Trophoblast cell (in vitro differentiated cells and primary cell): Measurements from ENCODE around the gene KCNH3.

ENCODE experiments used
- DNase-seq, 2 donors: peaks; one replicate each; pipeline ENCODE4 v3.0.0-alpha.2; 2016
- H2AFZ ChIP-seq: 2 replicates; pipeline ENCODE4 v1.6.1; 2013; ENCODE audit warnings: low read length, moderate library complexity, mild to moderate bottlenecking; ENCODE audit not compliant: insufficient read depth, poor library complexity
- H2AK5ac ChIP-seq: 2 replicates; pipeline ENCODE4 v1.6.1; 2013; ENCODE audit warnings: mild to moderate bottlenecking, low read length
- H2BK120ac ChIP-seq: 2 replicates; pipeline ENCODE4 v1.6.1; 2013; ENCODE audit warnings: low read length, mild to moderate bottlenecking, moderate library complexity; ENCODE audit not compliant: insufficient read depth, poor library complexity
- H2BK12ac ChIP-seq: 2 replicates; pipeline ENCODE4 v1.6.1; 2013; ENCODE audit warnings: mild to moderate bottlenecking, low read length, moderate library complexity
- H2BK5ac ChIP-seq: 2 replicates; pipeline ENCODE4 v1.6.1; 2013; ENCODE audit warnings: low read length, low read depth, moderate library complexity, mild to moderate bottlenecking; ENCODE audit not compliant: poor library complexity
- H3K14ac ChIP-seq: 2 replicates; pipeline ENCODE4 v1.6.1; 2013; ENCODE audit warnings: mild to moderate bottlenecking, low read length
- H3K18ac ChIP-seq: 2 replicates; pipeline ENCODE4 v1.6.1; 2013; ENCODE audit warnings: mild to moderate bottlenecking, low read length
- H3K23ac ChIP-seq: 2 replicates; pipeline ENCODE4 v1.6.1; 2013; ENCODE audit warnings: low read length
- H3K27ac ChIP-seq: 2 replicates; pipeline ENCODE4 v1.5.1; 2013; ENCODE audit warnings: low read depth, mild to moderate bottlenecking, inconsistent platforms, low read length, moderate library complexity
- H3K27me3 ChIP-seq: 2 replicates; pipeline ENCODE4 v1.6.1; 2013; ENCODE audit warnings: inconsistent platforms, mild to moderate bottlenecking, low read length, moderate library complexity; ENCODE audit not compliant: insufficient read depth
- H3K36me3 ChIP-seq, 2 experiments: 1 replicate in 1 of 2; 2 replicates in 1 of 2; pipeline ENCODE4 v1.6.1; 2013; ENCODE audit warnings: low read length in 2 of 2, mild to moderate bottlenecking in 2 of 2, moderate library complexity in 1 of 2; ENCODE audit not compliant: insufficient read depth in 2 of 2, control insufficient read depth in 1 of 2
- H3K4ac ChIP-seq: 2 replicates; pipeline ENCODE4 v1.6.1; 2013; ENCODE audit warnings: low read depth, mild to moderate bottlenecking, low read length, moderate library complexity
- H3K4me1 ChIP-seq, 2 experiments: 1 replicate in 1 of 2; 2 replicates in 1 of 2; pipeline ENCODE4 v1.6.1; 2013; ENCODE audit warnings: low read length in 2 of 2, mild to moderate bottlenecking in 2 of 2, moderate library complexity in 1 of 2; ENCODE audit not compliant: insufficient read depth in 2 of 2, control insufficient read depth in 1 of 2
- H3K4me2 ChIP-seq: 2 replicates; pipeline ENCODE4 v1.6.1; 2013; ENCODE audit warnings: inconsistent platforms, mild to moderate bottlenecking, low read length, moderate library complexity
- H3K4me3 ChIP-seq: 2 replicates; pipeline ENCODE4 v1.5.1; 2013; ENCODE audit warnings: mild to moderate bottlenecking, low read depth, low read length, inconsistent platforms
- H3K79me1 ChIP-seq: one replicate; pipeline ENCODE4 v1.6.1; 2013; ENCODE audit warnings: low read length
- H3K79me2 ChIP-seq: 2 replicates; pipeline ENCODE4 v1.6.1; 2013; ENCODE audit warnings: low read length, mild to moderate bottlenecking; ENCODE audit not compliant: control insufficient read depth, insufficient read depth, poor library complexity
- H3K9ac ChIP-seq: 2 replicates; pipeline ENCODE4 v1.6.1; 2013; ENCODE audit warnings: mild to moderate bottlenecking, low read length
- H3K9me3 ChIP-seq: 2 replicates; pipeline ENCODE4 v1.6.1; 2013; ENCODE audit warnings: low read depth, mild to moderate bottlenecking, control low read depth, inconsistent platforms, low read length; ENCODE audit not compliant: insufficient read depth
- H4K12ac ChIP-seq: 2 replicates; pipeline ENCODE4 v1.6.1; 2013; ENCODE audit warnings: low read depth, mild to moderate bottlenecking, low read length, moderate library complexity
- H4K8ac ChIP-seq: 2 replicates; pipeline ENCODE4 v1.6.1; 2013; ENCODE audit warnings: low read depth, mild to moderate bottlenecking, low read length, moderate library complexity
- H4K91ac ChIP-seq: one replicate; pipeline ENCODE4 v1.6.1; 2013; ENCODE audit warnings: low read depth, mild to moderate bottlenecking, low read length, moderate library complexity
- WGBS: extraction: QIAGEN DNeasy Blood & Tissue Kit; methylation state at CpG from one replicate; pipeline ENCODE4 v1.1.7; 2013; ENCODE audit warnings: missing lambda C conversion rate; ENCODE audit not compliant: insufficient read length, insufficient coverage; ENCODE audit errors: extremely low coverage; 5-methylcytosine and 5-hydroxymethylcytosine counted together

Gene KCNH3

GRCh38 chr12:49491823-49492222 lies 47.0 kb upstream of the KCNH3 start:
- WGBS = no CpG with 5 or more reads among the region's 1 CpG
- H3K36me3 ChIP-seq = peaks cover 2% of the 10 kb centered on the region in 2 experiments
- peak; percentile 79 to 97 for DNase-seq

DNA sequence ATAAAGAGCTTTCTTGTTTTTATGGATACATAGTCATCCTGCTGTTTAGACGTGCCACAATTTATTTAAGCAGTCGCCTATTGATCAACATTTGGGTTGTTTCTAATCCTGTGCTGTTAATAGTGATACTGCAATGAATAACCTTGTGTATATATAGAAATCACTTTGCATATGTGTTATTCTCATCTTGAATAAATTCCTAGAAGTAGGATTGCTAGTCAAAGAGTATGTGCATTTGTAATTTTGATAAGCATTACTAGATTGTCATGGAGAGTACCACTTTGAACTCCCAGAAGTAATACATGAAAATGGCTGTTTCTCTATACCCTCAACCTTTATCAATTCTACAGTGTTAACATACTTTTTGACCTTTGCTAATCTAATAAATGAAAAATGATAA lies 44.9 kb upstream of the KCNH3 start:
- Histone ChIP-seq H3K4me3 (no peak overlapping the region), H3K23ac (no peak overlapping the region), H3K9me3 (no peaks in the 10 kb centered on the region), H2AFZ (no peak overlapping the region), H3K36me3 (peaks cover 0 to 2% of the 10 kb centered on the region in 2 experiments), H2BK12ac (no peak overlapping the region), H3K27me3 (no peaks in the 10 kb centered on the region), H3K9ac (no peak overlapping the region), H3K4ac (no peak overlapping the region), H2BK120ac (no peak overlapping the region), H3K4me1 (peaks cover 3 to 9% of the 10 kb centered on the region in 2 experiments), H4K12ac (no peak overlapping the region), H3K4me2 (no peak overlapping the region), H2AK5ac (no peak overlapping the region), H3K27ac (no peak overlapping the region), H4K8ac (no peak overlapping the region), H3K79me1 (peaks cover 5% of the 10 kb centered on the region), H3K18ac (no peak overlapping the region), H4K91ac (no peak overlapping the region), H3K14ac (no peak overlapping the region), H2BK5ac (no peak overlapping the region), H3K79me2 (no peaks in the 10 kb centered on the region)
- no CpG with 5 or more reads among the region's 2 CpGs for WGBS
- DNase-seq = no peak

More at GRCh38 chr12:49491823-49492222, 47.0 kb upstream of the KCNH3 start:
- Histone ChIP-seq H3K4me3 (no peak overlapping the region), H4K12ac (no peak overlapping the region), H2AFZ (no peak overlapping the region), H4K8ac (no peak overlapping the region), H4K91ac (no peak overlapping the region), H3K14ac (no peak overlapping the region), H3K9ac (no peak overlapping the region), H2AK5ac (no peak overlapping the region), H3K27me3 (no peaks in the 10 kb centered on the region), H3K9me3 (no peaks in the 10 kb centered on the region), H3K4ac (no peak overlapping the region), H3K79me2 (no peaks in the 10 kb centered on the region), H2BK120ac (no peak overlapping the region), H3K79me1 (peaks cover 5% of the 10 kb centered on the region), H3K4me2 (no peak overlapping the region), H3K27ac (peak overlapping the region; percentile 74), H3K18ac (no peak overlapping the region), H2BK12ac (no peak overlapping the region), H2BK5ac (no peak overlapping the region), H3K4me1 (peaks cover 3 to 9% of the 10 kb centered on the region in 2 experiments), H3K23ac (no peak overlapping the region)

DNA sequence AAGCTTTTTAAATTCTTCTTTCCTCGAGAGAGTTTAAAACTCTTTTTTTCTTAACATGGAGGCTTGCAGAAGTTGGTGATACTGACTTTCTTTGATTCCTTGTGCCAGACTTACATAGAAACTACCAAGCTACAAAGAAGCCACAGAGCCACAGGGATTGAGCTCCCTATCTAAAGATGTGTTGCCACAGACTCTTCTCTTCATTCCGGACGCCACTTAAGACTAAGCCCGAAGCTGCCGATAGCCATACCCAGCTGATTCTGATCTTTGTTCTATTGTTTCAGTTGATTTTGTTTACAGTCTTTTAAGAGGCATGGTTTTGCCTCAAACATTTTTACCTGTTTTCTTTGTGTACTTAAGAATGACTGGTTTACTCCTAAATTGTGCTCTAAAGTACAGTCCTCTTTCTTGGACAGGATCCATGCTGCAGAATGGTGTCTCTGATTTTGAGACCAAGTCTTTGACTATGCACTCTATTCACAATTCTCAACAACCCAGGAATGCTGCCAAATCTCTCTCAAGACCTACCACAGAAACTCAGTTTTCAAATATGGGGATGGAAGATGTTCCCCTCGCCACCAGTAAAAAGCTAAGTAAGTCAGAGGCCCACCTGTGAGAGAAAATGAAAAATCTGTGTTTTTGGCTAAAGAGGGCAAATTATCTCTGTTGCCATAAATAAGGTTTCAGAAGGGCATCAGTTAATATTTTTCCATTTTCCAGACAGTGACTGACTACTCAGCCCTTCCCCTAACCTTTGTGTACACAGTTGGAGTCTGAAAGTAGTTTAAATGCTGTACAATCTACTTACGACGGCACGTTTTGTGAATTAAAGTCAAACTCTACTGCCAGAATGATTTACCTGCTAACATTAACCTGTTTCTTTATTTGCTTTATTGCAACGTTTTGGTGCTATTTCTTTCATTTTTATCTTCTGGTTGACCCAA lies 42.1 kb upstream of the KCNH3 start:
- Histone ChIP-seq H3K14ac (no peak overlapping the region), H3K27me3 (no peaks in the 10 kb centered on the region), H4K91ac (no peak overlapping the region), H2BK5ac (no peak overlapping the region), H3K4me1 (peaks cover 3 to 5% of the 10 kb centered on the region in 2 experiments), H3K4me2 (no peak overlapping the region), H3K27ac (peak overlapping the region; percentile 67), H2AFZ (no peak overlapping the region), H3K4ac (no peak overlapping the region), H3K18ac (no peak overlapping the region), H2AK5ac (no peak overlapping the region), H4K12ac (no peak overlapping the region), H2BK120ac (no peak overlapping the region), H4K8ac (no peak overlapping the region), H3K4me3 (no peak overlapping the region), H3K36me3 (peaks cover 4 to 5% of the 10 kb centered on the region in 2 experiments), H3K9ac (no peak overlapping the region), H3K9me3 (no peaks in the 10 kb centered on the region), H3K23ac (no peak overlapping the region), H3K79me1 (peaks cover 3% of the 10 kb centered on the region), H2BK12ac (no peak overlapping the region), H3K79me2 (no peaks in the 10 kb centered on the region)
- no peak for DNase-seq
- no CpG with 5 or more reads among the region's 10 CpGs for WGBS

DNA sequence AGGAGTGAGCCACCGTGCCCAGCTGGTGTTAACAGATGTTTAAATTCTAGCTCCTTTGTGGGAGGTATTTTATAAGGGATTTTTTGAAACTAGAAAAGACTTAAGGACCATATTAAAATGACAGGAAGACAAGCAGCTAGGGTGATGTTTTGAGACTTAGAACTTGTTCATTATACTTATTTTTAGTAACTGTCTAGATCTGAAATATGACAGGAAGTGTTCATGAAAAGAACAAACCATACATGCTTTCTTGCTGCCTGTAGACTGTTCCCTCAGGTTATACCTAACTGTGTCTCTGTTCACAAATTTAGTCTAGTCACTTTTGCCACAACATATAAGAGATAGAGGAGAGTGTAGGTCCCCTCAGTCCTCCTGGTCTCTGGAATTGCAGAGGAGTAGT lies 36.9 kb upstream of the KCNH3 start:
- no peak overlapping the region for H4K12ac ChIP-seq
- peaks cover 0 to 4% of the 10 kb centered on the region in 2 experiments for H3K4me1 ChIP-seq
- no peak overlapping the region for H2BK120ac ChIP-seq
- no peak overlapping the region for H3K23ac ChIP-seq
- no peak overlapping the region for H3K4me3 ChIP-seq
- no peak overlapping the region for H3K4ac ChIP-seq
- H3K27me3 ChIP-seq = no peaks in the 10 kb centered on the region
- no peak overlapping the region for H3K9ac ChIP-seq
- H4K8ac ChIP-seq = no peak overlapping the region
- H3K27ac ChIP-seq = no peak overlapping the region
- no peak overlapping the region for H2BK5ac ChIP-seq
- no peaks in the 10 kb centered on the region for H3K9me3 ChIP-seq
- no peak overlapping the region for H3K18ac ChIP-seq
- no peaks in the 10 kb centered on the region for H3K79me1 ChIP-seq
- DNase-seq = no peak
- peaks cover 9 to 10% of the 10 kb centered on the region in 2 experiments for H3K36me3 ChIP-seq
- no peaks in the 10 kb centered on the region for H3K79me2 ChIP-seq
- H4K91ac ChIP-seq = no peak overlapping the region
- no peak overlapping the region for H2AFZ ChIP-seq
- no CpG with 5 or more reads among the region's 1 CpG for WGBS
- H3K4me2 ChIP-seq = no peak overlapping the region
- H2AK5ac ChIP-seq = no peak overlapping the region
- H2BK12ac ChIP-seq = no peak overlapping the region
- H3K14ac ChIP-seq = no peak overlapping the region
